H9 (cell line): ENCODE measurements around the gene SLC46A3. TPM values are rescaled to one million over a fixed set of nuclear protein-coding genes. Genes with fewer than 3 reads are reported as not detected.

Source experiments
- DNase-seq: peaks from one replicate; pipeline ENCODE4 v3.0.0-alpha.2; 2017
- H2AFZ ChIP-seq: one replicate; pipeline ENCODE4 v1.6.1; 2013; ENCODE audit warnings: mild to moderate bottlenecking, low read length, control low read depth, moderate library complexity
- H2AK5ac ChIP-seq: 2 replicates; pipeline ENCODE4 v1.6.1; 2013; ENCODE audit warnings: low read length, control low read depth, mixed read lengths; ENCODE audit not compliant: insufficient read length
- H2BK120ac ChIP-seq: one replicate; pipeline ENCODE4 v1.6.1; 2013; ENCODE audit warnings: low read depth, mild to moderate bottlenecking, low read length, control low read depth, inconsistent platforms; ENCODE audit not compliant: poor library complexity, severe bottlenecking
- H2BK12ac ChIP-seq: 2 replicates; pipeline ENCODE4 v1.6.1; 2013; ENCODE audit warnings: low read length, control low read depth, mixed read lengths, low read depth; ENCODE audit not compliant: insufficient read length
- H2BK15ac ChIP-seq: 2 replicates; pipeline ENCODE4 v1.6.1; 2013; ENCODE audit warnings: low read depth, low read length, control low read depth
- H2BK20ac ChIP-seq: one replicate; pipeline ENCODE4 v1.6.1; 2013; ENCODE audit warnings: low read depth, mild to moderate bottlenecking, low read length, control low read depth, inconsistent platforms; ENCODE audit not compliant: poor library complexity, severe bottlenecking
- H2BK5ac ChIP-seq: 2 replicates; pipeline ENCODE4 v1.6.1; 2013; ENCODE audit warnings: low read length, control low read depth, mixed read lengths; ENCODE audit not compliant: insufficient read length
- H3K14ac ChIP-seq: 2 replicates; pipeline ENCODE4 v1.6.1; 2013; ENCODE audit warnings: low read length, control low read depth; ENCODE audit not compliant: insufficient read depth
- H3K18ac ChIP-seq: 2 replicates; pipeline ENCODE4 v1.6.1; 2013; ENCODE audit warnings: low read depth, mild to moderate bottlenecking, mixed read lengths, low read length, control low read depth; ENCODE audit not compliant: insufficient read length
- H3K23ac ChIP-seq: 2 replicates; pipeline ENCODE4 v1.6.1; 2013; ENCODE audit warnings: low read length, control low read depth, mixed read lengths, low read depth; ENCODE audit not compliant: insufficient read length
- H3K23me2 ChIP-seq: 2 replicates; pipeline ENCODE4 v1.6.1; 2013; ENCODE audit warnings: low read depth, mild to moderate bottlenecking, mixed read lengths, low read length, control low read depth; ENCODE audit not compliant: insufficient read length, poor library complexity, severe bottlenecking
- H3K27ac ChIP-seq: 2 replicates; pipeline ENCODE4 v1.5.1; 2013; ENCODE audit warnings: low read length, control low read depth, mixed read lengths, low read depth; ENCODE audit not compliant: insufficient read length
- H3K27me3 ChIP-seq: 2 replicates; pipeline ENCODE4 v1.6.1; 2013; ENCODE audit warnings: low read length, control low read depth, inconsistent platforms; ENCODE audit not compliant: insufficient read depth
- H3K4ac ChIP-seq: 2 replicates; pipeline ENCODE4 v1.6.1; 2013; ENCODE audit warnings: low read depth, mild to moderate bottlenecking, control low read depth, inconsistent platforms, low read length, moderate library complexity
- H3K4me1 ChIP-seq: 2 replicates; pipeline ENCODE4 v1.6.1; 2013; ENCODE audit warnings: low read length, control low read depth, inconsistent platforms; ENCODE audit not compliant: insufficient read depth
- H3K4me2 ChIP-seq: 2 replicates; pipeline ENCODE4 v1.6.1; 2013; ENCODE audit warnings: low read length, control low read depth, mixed read lengths; ENCODE audit not compliant: insufficient read length, insufficient read depth
- H3K56ac ChIP-seq: 2 replicates; pipeline ENCODE4 v1.6.1; 2013; ENCODE audit warnings: low read depth, mild to moderate bottlenecking, mixed read lengths, low read length, control low read depth; ENCODE audit not compliant: insufficient read length
- H3K79me1 ChIP-seq: 2 replicates; pipeline ENCODE4 v1.6.1; 2013; ENCODE audit warnings: low read depth, mild to moderate bottlenecking, moderate library complexity, low read length, control low read depth, inconsistent platforms; ENCODE audit not compliant: insufficient read depth, poor library complexity, severe bottlenecking
- H3K79me2 ChIP-seq: 2 replicates; pipeline ENCODE4 v1.6.1; 2013; ENCODE audit warnings: low read length, control low read depth, inconsistent platforms; ENCODE audit not compliant: insufficient read depth
- H3K9ac ChIP-seq: 2 replicates; pipeline ENCODE4 v1.6.1; 2013; ENCODE audit warnings: low read length, control low read depth, mixed read lengths; ENCODE audit not compliant: insufficient read length; ENCODE audit errors: extremely low read depth
- H3K9me3 ChIP-seq: one replicate; pipeline ENCODE4 v1.6.1; 2013; ENCODE audit warnings: low read depth, low read length, inconsistent platforms; ENCODE audit not compliant: control insufficient read depth
- H3T11ph ChIP-seq: one replicate; pipeline ENCODE4 v1.6.1; 2013; ENCODE audit warnings: mild to moderate bottlenecking, low read length, control low read depth, inconsistent platforms
- H4K20me1 ChIP-seq: one replicate; pipeline ENCODE4 v1.6.1; 2013; ENCODE audit not compliant: control insufficient read depth, insufficient read length, insufficient read depth
- H4K5ac ChIP-seq: 2 replicates; pipeline ENCODE4 v1.6.1; 2013; ENCODE audit warnings: low read depth, mild to moderate bottlenecking, mixed read lengths, low read length, control low read depth; ENCODE audit not compliant: insufficient read length
- H4K8ac ChIP-seq: replicated peaks from 2 replicates; pipeline ENCODE4 v1.6.1; 2013; ENCODE audit warnings: low read length, control low read depth, mixed read lengths, low read depth; ENCODE audit not compliant: insufficient read length
- H4K91ac ChIP-seq: 2 replicates; pipeline ENCODE4 v1.6.1; 2013; ENCODE audit warnings: low read depth, mild to moderate bottlenecking, moderate library complexity, mixed read lengths, low read length, control low read depth; ENCODE audit not compliant: insufficient read length
- H3K27ac Mint-ChIP-seq, 3 experiments: 2 replicates in 2 of 3; 3 replicates in 1 of 3; pipeline ENCODE4 v1.8.0; 2020 to 2021; ENCODE audit warnings: mixed read lengths in 3 of 3, mild to moderate bottlenecking in 1 of 3, moderate library complexity in 1 of 3
- H3K27me3 Mint-ChIP-seq: 2 replicates; pipeline ENCODE4 v1.8.0; 2021; ENCODE audit warnings: low read depth, mild to moderate bottlenecking, moderate library complexity, mixed read lengths
- H3K36me3 Mint-ChIP-seq, 3 experiments: 2 replicates in 2 of 3; 3 replicates in 1 of 3; pipeline ENCODE4 v1.8.0; 2020 to 2021; ENCODE audit warnings: low read depth in 3 of 3, mixed read lengths in 3 of 3; ENCODE audit not compliant: insufficient read depth in 1 of 3
- H3K4me1 Mint-ChIP-seq, 2 experiments: 2 replicates each; pipeline ENCODE4 v1.8.0; 2020; ENCODE audit warnings: mixed read lengths in 2 of 2
- H3K4me3 Mint-ChIP-seq, 2 experiments: 2 replicates in 1 of 2; 3 replicates in 1 of 2; pipeline ENCODE4 v1.8.0; 2020 to 2021; ENCODE audit warnings: mild to moderate bottlenecking in 2 of 2, mixed read lengths in 2 of 2, moderate library complexity in 1 of 2
- H3K9me3 Mint-ChIP-seq, 2 experiments: 2 replicates in 1 of 2; 3 replicates in 1 of 2; pipeline ENCODE4 v1.8.0; 2020; ENCODE audit warnings: mild to moderate bottlenecking in 2 of 2, mixed read lengths in 2 of 2, moderate library complexity in 1 of 2
- WGBS: extraction: QIAGEN DNeasy Blood & Tissue Kit; methylation state at CpG from one replicate; pipeline ENCODE4 v1.1.7; 2013; ENCODE audit warnings: missing lambda C conversion rate, low lambda C conversion rate, mixed read lengths; ENCODE audit not compliant: insufficient read length; ENCODE audit errors: extremely low coverage; 5-methylcytosine and 5-hydroxymethylcytosine counted together
- total RNA-seq: library from RNA; stranded (reverse); gene quantifications from 2 replicates; pipeline ENCODE4 v1.2.1, GENCODE V29; 2021
- TF ChIP-seq, protein P1 (sequence below): fragments of 200-600 bp; sonication (generic); conservative IDR thresholded peaks from 3 replicates; pipeline ENCODE4 v1.8.0; 2021; ENCODE audit warnings: antibody characterized with exemption, mild to moderate bottlenecking

SLC46A3 gene
- total RNA-seq, 1 experiment from 2014 or later: 0.26 TPM

GRCh38 chr13:28739376-28739775 is 20.6 kb upstream of the SLC46A3 start:
- H3K23me2 ChIP-seq: no peaks in the 10 kb centered on the region
- H4K8ac ChIP-seq: no peak overlapping the region
- no CpG with 5 or more reads among the region's 3 CpGs for WGBS
- no peak overlapping the region for H3K4ac ChIP-seq
- Mint-ChIP-seq H3K27me3 (no peaks in the 10 kb centered on the region; the same call in 1 of the 2 replicates), H3K27ac (no peak overlapping the region), H3K36me3 (no peaks in the 10 kb centered on the region), H3K4me3 (no peak overlapping the region), H3K4me1 (peaks cover 17 to 20% of the 10 kb centered on the region in 2 experiments), H3K9me3 (no peaks in the 10 kb centered on the region)
- H2BK15ac ChIP-seq: no peak overlapping the region
- no peak overlapping the region for H2AFZ ChIP-seq
- no peak overlapping the region for H2AK5ac ChIP-seq
- no peak overlapping the region for H3T11ph ChIP-seq
- H3K79me2 ChIP-seq: no peaks in the 10 kb centered on the region
- DNase-seq: no peak
- H3K4me2 ChIP-seq: no peak overlapping the region
- H3K79me1 ChIP-seq: no peaks in the 10 kb centered on the region
- no peaks in the 10 kb centered on the region for H3K27me3 ChIP-seq
- H2BK20ac ChIP-seq: no peak overlapping the region
- no peak overlapping the region for H3K9ac ChIP-seq
- H4K5ac ChIP-seq: no peak overlapping the region
- no peak overlapping the region for H2BK5ac ChIP-seq
- H3K27ac ChIP-seq: no peak overlapping the region
- H3K9me3 ChIP-seq: no peaks in the 10 kb centered on the region
- no peak overlapping the region for H3K23ac ChIP-seq
- H3K14ac ChIP-seq: no peak overlapping the region
- TF ChIP-seq, protein P1, sequence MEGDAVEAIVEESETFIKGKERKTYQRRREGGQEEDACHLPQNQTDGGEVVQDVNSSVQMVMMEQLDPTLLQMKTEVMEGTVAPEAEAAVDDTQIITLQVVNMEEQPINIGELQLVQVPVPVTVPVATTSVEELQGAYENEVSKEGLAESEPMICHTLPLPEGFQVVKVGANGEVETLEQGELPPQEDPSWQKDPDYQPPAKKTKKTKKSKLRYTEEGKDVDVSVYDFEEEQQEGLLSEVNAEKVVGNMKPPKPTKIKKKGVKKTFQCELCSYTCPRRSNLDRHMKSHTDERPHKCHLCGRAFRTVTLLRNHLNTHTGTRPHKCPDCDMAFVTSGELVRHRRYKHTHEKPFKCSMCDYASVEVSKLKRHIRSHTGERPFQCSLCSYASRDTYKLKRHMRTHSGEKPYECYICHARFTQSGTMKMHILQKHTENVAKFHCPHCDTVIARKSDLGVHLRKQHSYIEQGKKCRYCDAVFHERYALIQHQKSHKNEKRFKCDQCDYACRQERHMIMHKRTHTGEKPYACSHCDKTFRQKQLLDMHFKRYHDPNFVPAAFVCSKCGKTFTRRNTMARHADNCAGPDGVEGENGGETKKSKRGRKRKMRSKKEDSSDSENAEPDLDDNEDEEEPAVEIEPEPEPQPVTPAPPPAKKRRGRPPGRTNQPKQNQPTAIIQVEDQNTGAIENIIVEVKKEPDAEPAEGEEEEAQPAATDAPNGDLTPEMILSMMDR: no peak
- no peak overlapping the region for H4K91ac ChIP-seq
- no peak overlapping the region for H2BK120ac ChIP-seq
- H2BK12ac ChIP-seq: no peak overlapping the region
- no peaks in the 10 kb centered on the region for H4K20me1 ChIP-seq
- H3K56ac ChIP-seq: no peak overlapping the region
- H3K18ac ChIP-seq: no peak overlapping the region
- H3K4me1 ChIP-seq: peaks cover 5% of the 10 kb centered on the region; the same call in 1 of the 2 replicates
